CD4-positive, alpha-beta T cell treated with Interferon gamma for 1 hour (primary cell): ENCODE data around the gene SERINC3.
A peak's percentile ranks its signal among the peaks of the same experiment; 100 is the strongest.
"Not testable (repeated sequence)": the region's sequence is repeated elsewhere in the genome, so short reads cannot be mapped to it uniquely, and the experiment has no call there.

Experiments used
- DNase-seq: peaks from one replicate; pipeline ENCODE4 v3.0.0-alpha.2; 2020

SERINC3 gene

DNA sequence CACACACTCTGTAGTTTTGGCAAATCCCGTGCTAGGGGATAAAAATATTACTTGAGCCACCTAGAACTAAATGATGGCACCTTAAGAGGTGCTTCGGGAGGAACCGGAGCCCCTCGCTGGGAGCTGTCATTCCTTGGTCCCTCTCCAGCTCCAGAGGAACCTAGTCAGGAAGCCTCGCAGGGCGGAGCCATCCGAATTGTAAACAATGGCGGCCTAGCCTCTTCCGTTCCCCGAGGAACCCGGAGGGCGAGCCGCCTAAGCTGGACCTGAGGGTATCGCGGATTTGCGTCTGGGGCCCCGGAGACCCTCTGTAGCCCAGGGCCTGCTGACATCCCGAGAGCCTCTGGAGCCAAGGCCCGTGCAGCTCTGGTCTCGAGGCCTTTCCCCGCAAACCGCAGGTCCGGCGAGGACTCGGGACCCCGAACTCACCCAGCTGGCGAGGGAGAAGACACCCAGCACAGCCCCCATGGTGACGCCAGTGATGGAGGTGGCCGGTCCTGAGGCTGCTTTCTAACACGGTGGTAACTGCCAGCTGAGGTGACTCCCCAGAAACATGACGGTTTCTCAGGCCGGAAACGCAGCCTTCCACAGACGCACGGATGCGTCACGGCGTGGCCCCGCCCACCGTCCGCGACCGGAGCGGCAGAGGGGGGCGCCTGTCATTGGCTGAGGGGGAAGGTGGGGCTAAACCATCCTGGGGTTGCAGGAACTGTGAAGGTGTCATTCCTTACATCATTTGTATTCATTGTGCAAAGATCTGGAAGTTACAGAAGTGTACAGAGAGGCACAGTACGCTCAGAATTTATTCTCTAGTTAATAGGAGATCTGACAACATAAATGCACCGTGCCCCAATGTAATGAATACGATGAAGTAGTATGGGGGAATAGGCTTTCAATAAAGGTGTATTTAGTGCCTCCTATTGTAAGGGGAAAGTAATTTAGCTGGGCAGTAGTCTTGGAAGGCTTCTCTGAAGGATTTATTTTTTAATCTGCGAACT is at the start of gene SERINC3:
SERINC3 (minus strand) TSS at position 587 of the 998 bp plus-strand sequence; CDS start at position 468, 119 bp downstream.
- peak; percentile 97 for DNase-seq

DNA sequence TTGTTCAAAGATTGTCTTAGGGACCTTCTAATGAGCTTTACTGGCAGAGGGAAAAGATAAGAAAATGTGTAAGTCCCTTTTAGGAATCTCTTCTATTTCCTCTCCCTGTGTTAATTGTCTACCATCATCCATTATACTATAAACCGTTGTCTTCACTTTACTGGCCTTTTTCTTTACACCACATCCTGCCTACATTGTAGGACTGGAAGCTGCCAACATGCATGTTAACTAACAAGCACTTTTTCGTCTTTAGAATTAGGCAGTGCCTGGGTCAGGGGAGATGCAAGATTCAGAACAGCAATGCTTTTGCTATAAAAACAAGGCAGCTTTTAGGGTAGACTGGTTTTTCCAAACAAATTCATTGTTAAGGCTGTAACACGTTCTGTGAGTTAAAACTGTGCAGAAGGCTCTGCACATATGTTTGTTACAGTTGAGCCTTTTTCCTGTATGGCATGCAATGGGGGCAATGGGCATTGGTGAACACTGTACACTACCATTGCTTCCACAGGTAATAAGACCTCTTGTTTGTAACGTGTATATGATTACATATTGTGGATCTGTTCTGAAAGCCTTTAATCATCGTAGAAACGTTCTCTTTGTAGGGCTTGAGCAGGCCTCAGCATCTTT is 49.6 kb upstream of the SERINC3 start:
- DNase-seq, result no peak

DNA sequence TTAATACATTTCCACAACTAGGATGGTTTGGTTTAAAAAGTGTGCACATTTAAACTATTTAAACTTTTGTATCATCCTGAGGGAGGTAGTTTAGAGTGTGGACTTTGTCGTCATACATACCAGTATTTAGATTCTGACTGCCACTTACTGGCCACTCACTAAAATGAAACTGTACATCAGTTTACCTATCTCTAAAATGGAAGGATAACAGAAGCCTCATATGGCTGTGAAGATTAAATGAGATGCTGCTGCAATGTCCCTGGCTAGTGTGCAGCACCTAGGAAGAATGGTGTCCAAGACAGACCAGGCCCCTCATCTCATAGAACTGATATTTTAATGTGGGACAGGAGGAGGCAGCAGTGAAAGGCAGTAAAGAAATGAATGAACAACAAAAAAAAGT is 48.5 kb upstream of the SERINC3 start:
- no peak for DNase-seq

DNA sequence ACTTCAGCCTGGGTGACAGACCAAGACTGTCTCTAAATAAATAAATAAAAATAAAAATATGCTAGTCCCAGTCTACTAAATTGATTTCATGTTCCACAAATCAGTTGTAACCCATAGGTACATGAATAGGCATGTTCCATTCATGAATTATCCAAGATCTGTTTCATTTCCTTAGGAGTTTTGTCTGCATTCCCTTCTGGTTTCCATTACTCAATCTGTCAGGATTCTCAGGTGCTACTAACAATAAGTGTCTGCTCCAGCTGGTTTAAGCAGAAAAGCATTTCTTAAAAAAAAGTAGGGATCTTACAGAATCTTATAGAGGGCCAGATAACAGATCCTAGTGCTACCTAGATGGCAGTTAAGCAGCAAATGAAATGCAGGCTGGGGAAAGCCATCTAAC is 44.9 kb upstream of the SERINC3 start:
- DNase-seq, result no peak

DNA sequence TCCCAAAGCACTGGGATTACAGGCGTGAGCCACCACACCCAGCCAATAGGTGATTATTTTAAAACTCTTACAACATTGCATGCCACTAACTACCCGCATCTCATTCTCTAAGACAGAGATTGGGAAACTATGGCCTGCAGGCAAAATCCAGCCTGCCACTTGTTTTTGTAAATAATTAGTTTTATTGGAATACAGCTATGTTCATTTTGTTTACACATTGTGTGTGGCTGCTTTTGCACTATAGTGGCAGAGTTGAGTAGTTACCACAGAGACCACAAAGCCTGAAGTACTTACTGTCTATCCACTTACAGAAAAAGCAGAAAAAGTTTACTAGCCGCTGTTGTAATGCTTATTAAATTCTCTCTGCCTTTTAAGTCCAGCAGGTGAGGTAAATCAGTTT is 44.1 kb upstream of the SERINC3 start:
- DNase-seq, result no peak

DNA sequence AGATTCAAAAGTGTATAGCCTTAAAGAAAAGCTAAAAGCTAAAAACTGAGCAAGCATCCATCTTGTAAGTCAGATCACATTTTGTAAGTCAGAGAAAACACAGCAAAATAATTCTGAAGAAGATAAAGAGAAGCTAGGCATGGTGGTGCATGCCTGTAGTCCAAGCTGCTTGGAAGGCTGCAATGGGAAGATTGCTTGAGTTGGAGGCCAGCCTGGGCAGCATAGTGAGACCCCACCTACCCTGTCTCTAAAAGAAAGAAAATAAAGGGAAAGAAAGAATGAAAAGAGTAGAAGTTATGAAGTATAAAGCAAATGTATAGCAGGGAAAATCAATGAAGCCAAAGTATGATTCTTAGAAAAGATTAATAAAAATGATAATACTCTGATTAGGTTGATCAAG is 40.0 kb upstream of the SERINC3 start:
- DNase-seq, result no peak

DNA sequence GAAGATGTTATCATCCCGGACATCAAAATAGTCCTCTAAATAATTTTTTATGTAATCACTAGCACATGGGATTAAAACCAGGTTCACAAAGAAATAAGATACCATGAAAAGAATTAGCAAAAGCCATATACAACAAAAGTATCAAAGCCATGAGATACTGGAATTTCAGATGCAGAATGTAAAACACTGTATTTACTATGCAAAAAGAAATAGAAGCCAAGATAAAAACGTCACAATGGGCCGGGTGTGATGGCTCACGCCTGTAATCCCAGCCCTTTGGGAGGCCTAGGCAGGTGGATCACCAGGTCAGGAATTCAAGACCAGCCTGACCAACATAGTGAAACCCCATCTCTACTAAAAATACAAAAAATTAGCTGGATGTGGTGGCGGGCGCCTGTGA is 38.9 kb upstream of the SERINC3 start:
- DNase-seq, result not testable (repeated sequence)

DNA sequence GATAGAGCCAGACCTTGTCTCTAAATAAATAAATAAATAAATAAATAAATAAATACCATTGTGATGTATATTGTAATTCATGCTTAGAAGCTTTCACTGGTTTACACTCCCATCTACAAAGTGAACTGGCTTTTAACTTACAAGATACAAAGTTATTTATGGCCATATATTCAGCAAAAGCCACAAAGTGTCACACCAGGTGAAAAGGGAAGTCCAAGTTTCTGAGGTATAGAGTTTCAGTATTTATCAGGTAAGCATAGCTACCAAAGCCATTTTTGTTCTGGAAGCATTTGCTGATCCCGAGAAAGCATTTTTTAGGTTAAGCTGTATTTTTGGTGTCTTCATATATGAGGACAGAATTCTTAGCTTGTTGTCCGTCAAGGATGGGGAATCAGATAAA is 38.4 kb upstream of the SERINC3 start:
- DNase-seq, result no peak

DNA sequence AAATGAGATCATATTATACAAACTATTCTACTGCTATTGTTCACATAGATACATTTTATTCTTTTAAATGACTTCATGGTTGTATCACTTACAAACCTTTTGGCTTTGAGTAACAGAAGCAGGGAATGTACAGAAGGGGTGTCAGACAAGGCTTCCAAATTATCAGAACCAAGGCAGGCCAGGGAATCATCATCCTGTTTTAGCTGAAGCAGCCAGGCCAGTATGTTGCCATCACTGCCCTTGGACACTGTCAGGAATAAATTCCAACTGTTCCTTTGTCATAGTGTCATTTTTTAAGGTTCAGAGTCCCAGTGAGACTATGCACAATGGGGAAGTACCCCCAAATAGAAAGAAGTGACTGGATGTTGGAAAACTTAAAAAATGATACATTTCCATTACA is 37.4 kb upstream of the SERINC3 start:
- no peak for DNase-seq

DNA sequence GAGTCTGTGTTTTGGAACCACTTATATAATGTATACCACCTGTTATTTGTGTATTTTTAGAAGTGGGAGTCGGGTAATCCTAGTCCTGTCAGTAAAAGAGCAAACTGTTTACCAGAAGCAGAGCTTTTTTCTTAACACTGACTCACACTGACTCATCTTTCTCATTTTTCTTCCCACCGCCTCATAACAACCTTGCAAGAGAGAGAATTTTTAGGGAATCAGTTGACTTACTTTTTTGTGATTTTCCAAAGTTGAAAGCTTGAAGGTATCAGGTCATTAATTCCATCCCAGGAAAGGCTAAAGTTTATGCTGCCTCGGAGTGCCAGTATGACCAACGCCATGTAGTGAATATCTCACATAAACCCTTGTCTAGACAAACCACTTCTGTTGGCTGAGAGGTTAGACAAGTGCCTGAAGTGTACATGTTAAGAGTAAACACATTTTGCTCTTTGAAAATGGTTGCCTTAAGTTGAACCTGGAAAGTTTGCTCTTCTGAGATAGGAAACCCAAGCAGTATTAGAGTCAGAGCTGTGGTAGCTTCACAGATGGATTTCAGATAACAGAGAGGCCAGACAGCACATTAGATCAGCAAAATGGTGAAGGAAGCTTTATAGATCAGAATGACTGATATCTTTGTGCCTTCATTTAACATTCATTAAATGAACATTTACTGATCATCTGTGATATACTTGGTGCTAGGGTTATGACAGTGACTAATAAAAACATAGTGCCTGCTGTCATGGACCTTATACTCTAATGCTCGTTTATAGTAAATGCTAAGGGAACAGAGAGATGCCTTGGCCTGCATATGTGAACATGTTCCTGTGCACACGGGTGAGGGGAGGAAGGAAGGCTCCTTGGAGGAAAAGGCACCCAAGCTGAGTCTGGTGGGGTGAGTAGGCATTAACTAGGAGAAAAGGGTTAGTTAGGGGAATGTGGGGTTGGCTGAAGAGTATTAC is 31.4 kb upstream of the SERINC3 start:
- DNase-seq, result no peak

DNA sequence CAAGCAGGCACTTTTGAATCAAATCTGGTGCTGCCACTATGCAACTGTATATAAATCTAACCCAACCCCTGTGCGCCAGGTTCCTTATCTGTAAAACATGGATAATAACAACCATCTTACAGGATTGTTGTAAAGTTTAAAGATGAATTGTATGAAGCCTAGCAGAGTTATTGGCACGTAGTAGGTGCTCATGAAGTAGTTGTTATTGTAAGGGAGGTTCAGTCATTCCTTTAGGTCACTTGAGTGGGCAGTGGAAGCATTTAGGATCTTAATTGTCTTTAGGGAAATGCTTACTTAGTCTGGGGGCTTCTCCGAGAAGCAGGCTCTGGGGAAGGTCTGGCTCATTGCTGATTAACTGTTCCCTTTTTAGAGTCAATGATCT is 30.7 kb upstream of the SERINC3 start:
- no peak for DNase-seq

DNA sequence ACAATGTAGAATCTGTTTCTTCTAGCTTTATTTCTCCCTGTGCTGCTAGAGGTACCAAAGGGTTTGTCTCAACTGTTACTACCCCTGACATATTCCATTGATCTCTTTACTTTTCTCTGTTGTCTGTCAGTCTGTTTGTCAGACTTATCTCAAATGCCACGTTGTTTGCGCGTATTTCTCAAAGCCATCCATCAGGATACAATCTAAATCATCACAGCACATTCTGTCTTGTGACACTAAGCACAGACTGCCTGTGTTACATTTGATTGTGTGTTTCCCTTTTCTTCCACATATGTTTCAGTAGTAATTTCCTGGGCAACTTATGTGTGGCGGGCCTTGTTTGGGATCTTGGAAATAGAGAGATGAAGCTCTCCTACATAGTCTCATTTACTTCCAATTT is 30.2 kb upstream of the SERINC3 start:
- DNase-seq, result no peak

DNA sequence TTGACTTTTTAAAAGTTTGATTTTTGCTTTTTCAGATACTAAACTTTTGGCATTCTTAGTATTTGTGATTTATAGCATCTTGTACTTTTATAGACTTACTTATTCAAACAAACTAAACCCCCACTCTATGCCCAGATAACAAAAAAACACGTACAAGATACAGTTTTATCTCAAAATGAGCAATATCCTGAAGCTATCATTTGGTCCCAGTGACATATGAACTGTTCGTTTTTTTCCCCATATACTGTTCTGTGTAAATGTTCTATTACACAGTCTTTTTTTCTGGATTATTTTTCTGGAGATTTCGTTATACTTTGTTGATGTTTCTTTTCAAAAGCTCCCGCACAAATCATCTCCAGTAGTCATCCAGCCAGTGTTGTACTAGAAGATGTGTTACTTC is 27.3 kb upstream of the SERINC3 start:
- no peak for DNase-seq

DNA sequence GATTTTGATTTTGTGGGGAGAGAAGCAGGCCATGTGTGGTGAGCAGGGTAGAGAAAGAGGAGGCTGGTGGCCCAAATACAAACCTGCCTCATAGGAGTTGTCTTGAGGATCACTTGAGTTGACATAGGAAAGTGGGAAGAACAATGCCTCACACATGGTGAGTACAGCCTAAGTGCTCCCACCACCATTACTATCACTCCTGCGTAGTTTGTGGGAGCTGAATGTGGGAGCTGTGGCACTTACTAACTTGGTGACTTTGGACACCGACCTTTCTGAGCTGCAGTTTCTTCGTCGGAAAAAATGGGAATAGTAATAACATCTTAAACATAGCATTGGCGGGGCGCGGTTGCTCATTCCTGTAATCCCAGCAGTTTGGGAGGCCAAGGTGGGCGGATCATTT is 25.5 kb upstream of the SERINC3 start:
- DNase-seq, result no peak

DNA sequence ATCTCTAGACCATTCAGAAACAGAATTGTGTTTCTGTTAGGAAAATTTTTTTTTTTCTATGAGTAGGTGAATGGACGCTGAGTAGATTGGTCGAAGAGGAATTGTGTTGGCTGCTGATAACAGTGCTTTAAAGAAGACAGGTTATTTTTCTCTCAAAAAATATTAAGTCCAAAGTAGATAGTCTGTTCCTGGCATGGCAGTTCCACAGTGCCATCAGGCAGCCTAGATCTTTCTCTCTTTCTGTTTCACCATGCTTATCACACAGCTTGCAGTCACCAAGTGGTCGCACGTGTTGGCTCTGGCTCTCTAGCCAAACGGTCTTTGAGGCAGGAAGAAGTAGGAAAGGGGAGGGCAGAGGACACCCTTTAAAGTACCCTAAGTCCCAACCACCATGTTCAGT is 22.4 kb upstream of the SERINC3 start:
- no peak for DNase-seq

DNA sequence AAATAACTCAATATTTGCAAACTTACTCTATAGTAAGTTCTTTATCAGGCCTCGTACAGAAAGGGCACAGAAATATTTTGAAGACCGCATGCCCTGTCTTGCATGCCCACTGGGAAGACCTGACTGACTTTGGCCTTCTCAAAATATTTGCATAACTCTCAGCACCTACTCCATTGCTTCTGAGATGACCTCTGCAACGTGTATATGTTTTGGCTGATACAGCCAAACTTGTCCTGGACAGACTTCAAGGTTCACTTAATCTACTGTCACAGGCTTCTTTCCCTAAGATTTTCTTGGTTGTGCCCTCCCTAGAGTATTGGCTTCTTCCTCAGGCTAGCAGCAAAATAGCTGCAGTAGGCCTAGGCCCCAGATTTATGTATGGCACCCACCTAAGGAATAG is 21.5 kb upstream of the SERINC3 start:
- no peak for DNase-seq

DNA sequence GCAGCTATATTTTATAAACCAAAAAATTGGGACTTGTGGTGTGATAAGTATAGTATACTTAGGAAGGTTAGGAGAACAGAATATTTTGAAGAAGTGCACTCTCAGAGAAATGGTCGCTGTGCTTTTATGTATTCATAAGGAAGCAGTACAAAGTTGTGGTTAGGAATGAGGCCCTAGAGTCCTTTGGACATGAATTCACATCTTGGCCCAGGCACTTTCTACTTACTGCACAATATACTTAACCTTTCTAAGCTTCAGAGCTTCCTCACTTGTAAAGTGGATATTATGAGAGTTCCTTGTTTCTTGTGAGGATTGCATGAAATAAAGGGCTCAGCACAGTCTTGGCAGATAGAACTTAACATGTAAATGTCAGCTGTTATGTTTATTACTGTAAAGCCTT is 21.0 kb upstream of the SERINC3 start:
- DNase-seq, result no peak

DNA sequence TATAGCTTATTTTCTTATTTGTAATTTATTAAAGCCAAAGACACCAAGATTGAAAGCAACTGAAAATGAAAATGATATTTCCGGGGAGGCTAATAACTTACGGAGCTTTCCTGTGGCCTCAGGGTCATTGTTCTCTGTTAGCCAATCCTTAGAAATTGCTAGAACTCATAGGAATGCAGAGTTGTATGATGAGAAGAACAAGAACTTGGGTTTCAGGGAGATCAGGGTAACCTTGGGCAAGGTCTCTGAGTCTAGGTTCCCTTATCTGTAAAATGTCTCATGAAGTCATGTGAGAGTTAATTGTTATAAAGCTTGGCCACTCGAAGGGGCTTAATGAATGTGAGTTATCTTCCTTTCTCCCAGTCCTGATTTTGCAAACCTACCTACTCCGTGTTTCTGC is 20.1 kb upstream of the SERINC3 start:
- no peak for DNase-seq

DNA sequence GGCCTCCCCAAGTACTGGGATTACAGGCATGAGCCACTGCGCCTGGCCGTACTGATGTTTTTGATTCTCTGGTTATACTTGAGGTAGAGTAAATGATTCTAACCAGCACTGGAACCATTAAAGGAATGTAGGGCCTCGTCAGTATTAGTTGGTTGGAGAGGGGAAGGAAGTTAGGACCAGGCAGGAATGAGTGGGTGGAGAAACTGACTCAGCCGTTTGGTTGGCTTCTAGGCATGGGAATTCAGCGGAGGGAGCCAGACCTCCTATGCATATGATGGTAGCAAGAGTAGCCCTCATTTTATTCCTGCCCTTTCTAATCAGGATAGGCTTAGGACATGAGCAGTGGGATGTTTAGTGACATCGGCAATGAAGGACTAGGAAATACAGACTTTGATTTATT is 19.0 kb upstream of the SERINC3 start:
- no peak for DNase-seq

DNA sequence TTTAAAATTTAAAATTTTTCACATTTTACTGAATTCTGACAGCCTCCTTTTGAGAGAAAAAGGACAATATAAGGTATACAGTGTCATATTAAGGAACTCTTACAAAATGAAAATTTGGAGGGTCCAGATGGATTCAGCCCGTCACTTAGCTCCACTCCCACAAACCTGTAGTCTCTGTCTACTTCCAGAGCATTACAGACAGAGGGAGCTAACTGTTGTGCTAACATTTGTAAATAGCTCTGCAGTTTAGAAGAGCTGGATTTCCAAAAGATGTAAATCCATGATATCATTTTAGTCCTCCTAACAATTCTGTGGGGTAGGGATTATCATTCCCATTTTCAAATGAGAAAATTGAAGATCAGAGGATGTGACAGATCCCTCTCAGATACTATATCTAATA is 16.1 kb upstream of the SERINC3 start:
- no peak for DNase-seq

DNA sequence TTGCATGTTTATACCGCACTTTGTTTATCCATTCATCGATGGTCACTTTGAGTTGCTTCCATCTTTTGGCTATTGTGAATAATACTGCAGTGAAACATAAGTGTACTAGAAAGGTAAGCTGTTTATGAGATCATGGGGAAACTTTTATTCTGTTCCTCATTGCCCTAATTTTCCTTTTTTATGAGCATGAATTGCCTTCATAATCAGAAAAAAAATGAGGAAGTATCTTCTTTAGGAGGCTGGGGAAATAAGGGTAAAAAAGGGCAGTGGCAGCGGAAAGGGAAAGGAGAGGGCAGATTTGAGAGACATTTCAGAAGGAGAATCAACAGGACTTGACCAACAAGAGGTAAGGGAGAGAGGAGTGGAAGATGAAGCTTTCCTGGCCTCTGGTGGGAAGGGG is 14.3 kb upstream of the SERINC3 start:
- no peak for DNase-seq

DNA sequence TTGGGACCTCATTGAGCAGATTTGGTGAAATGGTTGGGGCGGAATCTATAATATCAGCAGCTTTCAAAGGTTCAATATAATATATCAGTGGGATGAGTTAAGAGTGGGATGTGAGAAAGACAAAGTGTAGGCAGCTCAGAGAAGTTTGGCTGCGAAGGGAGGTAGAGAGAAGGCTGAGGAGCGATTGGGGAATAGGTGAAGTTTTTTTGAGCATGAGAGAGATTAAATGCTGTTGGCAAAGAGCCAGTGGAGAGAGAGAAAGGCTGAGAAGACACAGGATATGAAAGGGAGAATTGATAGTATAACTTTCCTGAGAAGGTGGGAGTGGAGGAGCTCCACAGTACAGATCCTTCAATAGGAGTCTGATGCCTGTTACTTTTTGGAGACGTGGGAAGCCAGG is 12.1 kb upstream of the SERINC3 start:
- DNase-seq, result no peak

DNA sequence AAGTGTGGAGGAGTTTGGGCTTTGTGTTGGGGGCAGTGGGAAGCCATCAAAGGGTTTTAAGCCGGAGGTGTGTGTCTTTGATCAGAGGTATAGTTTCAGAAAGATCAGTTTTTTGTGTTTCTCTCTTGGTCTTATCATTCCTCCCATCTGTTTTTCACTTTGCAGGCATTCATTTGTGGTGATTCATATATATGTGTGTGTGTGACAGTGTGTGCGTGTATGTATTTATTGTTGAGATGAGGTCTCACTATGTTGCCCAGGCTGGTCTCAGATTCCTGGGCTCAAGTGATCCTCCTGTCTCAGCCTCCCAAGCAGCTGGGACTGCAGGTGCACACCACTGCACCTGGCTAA is 11.1 kb upstream of the SERINC3 start:
- no peak for DNase-seq
